Activated naive CD4-positive, alpha-beta T cell (primary cell): ENCODE results near the gene PNPT1.
"Not testable (repeated sequence)": the region's sequence is repeated elsewhere in the genome, so short reads cannot be mapped to it uniquely, and the experiment has no call there.

ENCODE experiments used
- DNase-seq, 4 experiments: peaks; one replicate each; lab custom pipeline; 2025; lab: John Stamatoyannopoulos, UW

PNPT1 gene

GRCh38 chr2:55693181-55694125, at the start of gene PNPT1:
PNPT1 (minus strand) TSS chr2:55693844; CDS start chr2:55693823, 21 bp downstream.
- peak; percentile 73 to 92 (median 83) for DNase-seq

GRCh38 chr2:55742996-55743395, 49.4 kb upstream of the PNPT1 start:
- DNase-seq, result no peak

GRCh38 chr2:55736019-55736536, 42.4 kb upstream of the PNPT1 start:
- DNase-seq, result not testable (repeated sequence)

GRCh38 chr2:55734726-55735125, 41.1 kb upstream of the PNPT1 start:
- no peak for DNase-seq

- DNase-seq, result no peak
Measured at GRCh38 chr2:55733335-55733734, 39.7 kb upstream of the PNPT1 start.

- no peak for DNase-seq
Measured at GRCh38 chr2:55732854-55733253, 39.2 kb upstream of the PNPT1 start.

- DNase-seq, result no peak
Measured at GRCh38 chr2:55729136-55729685, 35.6 kb upstream of the PNPT1 start.

GRCh38 chr2:55721596-55722215, 28.1 kb upstream of the PNPT1 start:
- DNase-seq, result no peak

GRCh38 chr2:55720417-55720816, 26.8 kb upstream of the PNPT1 start:
- DNase-seq, result no peak

- no peak for DNase-seq
Measured at GRCh38 chr2:55719852-55720251, 26.2 kb upstream of the PNPT1 start.

- no peak for DNase-seq
Measured at GRCh38 chr2:55718165-55719008, 24.7 kb upstream of the PNPT1 start.

- no peak for DNase-seq
Measured at GRCh38 chr2:55715626-55716025, 22.0 kb upstream of the PNPT1 start.

GRCh38 chr2:55715178-55715577, 21.5 kb upstream of the PNPT1 start:
- not testable (repeated sequence) for DNase-seq

- no peak for DNase-seq
Measured at GRCh38 chr2:55712477-55713060, 18.9 kb upstream of the PNPT1 start.

GRCh38 chr2:55710025-55710424, 16.4 kb upstream of the PNPT1 start:
- no peak for DNase-seq

- DNase-seq, result no peak
Measured at GRCh38 chr2:55707751-55708150, 14.1 kb upstream of the PNPT1 start.

- DNase-seq, result not testable (repeated sequence)
Measured at GRCh38 chr2:55706258-55706657, 12.6 kb upstream of the PNPT1 start.

- DNase-seq, result no peak
Measured at GRCh38 chr2:55705027-55705653, 11.5 kb upstream of the PNPT1 start.

- no peak for DNase-seq
Measured at GRCh38 chr2:55703350-55703749, 9.7 kb upstream of the PNPT1 start.

- not testable (repeated sequence) for DNase-seq
Measured at GRCh38 chr2:55692740-55693139, 904 bp downstream of the PNPT1 start.

- no peak for DNase-seq
Measured at GRCh38 chr2:55672630-55673029, 21.0 kb downstream of the PNPT1 start.
